ENCODE measurements around the gene SLC5A10.
"Not testable (repeated sequence)": the region's sequence is repeated elsewhere in the genome, so short reads cannot be mapped to it uniquely, and the experiment has no call there.

SLC5A10 gene

GRCh38 chr17:18953231-18953728, 1.3 kb downstream of the SLC5A10 start:
- no peak for DNase-seq (ENCODE audit: low read depth)
- TF ChIP-seq CTCF (conservative IDR thresholded peaks at IDR 0.05; ENCODE audit: low read depth, low read length): no peak
- no peak overlapping the region for H3K4me3 ChIP-seq (ENCODE audit: low read length)

GRCh38 chr17:18954321-18954720, 2.4 kb downstream of the SLC5A10 start:
- no peak for TF ChIP-seq CTCF (conservative IDR thresholded peaks at IDR 0.05; ENCODE audit: low read depth, low read length)
- DNase-seq (ENCODE audit: low read depth): no peak
- H3K4me3 ChIP-seq (ENCODE audit: low read length): no peak overlapping the region

- H3K4me3 ChIP-seq (ENCODE audit: low read length): no peak overlapping the region
- TF ChIP-seq CTCF (conservative IDR thresholded peaks at IDR 0.05; ENCODE audit: low read depth, low read length): no peak
- no peak for DNase-seq (ENCODE audit: low read depth)
Observed at GRCh38 chr17:18955009-18955408, 3.0 kb downstream of the SLC5A10 start.

- DNase-seq (ENCODE audit: low read depth); H3K4me3 ChIP-seq (ENCODE audit: low read length): not testable (repeated sequence)
Observed at GRCh38 chr17:18956021-18956420, 4.1 kb downstream of the SLC5A10 start.

- no peak for DNase-seq (ENCODE audit: low read depth)
- TF ChIP-seq CTCF (conservative IDR thresholded peaks at IDR 0.05; ENCODE audit: low read depth, low read length): no peak
- no peak overlapping the region for H3K4me3 ChIP-seq (ENCODE audit: low read length)
Observed at GRCh38 chr17:18956581-18956980, 4.6 kb downstream of the SLC5A10 start.

- DNase-seq (ENCODE audit: low read depth): no peak
- TF ChIP-seq CTCF (conservative IDR thresholded peaks at IDR 0.05; ENCODE audit: low read depth, low read length): no peak
- H3K4me3 ChIP-seq (ENCODE audit: low read length): no peak overlapping the region
Observed at GRCh38 chr17:18957831-18958230, 5.9 kb downstream of the SLC5A10 start.

GRCh38 chr17:18958611-18959010, 6.6 kb downstream of the SLC5A10 start:
- no peak overlapping the region for H3K4me3 ChIP-seq (ENCODE audit: low read length)
- TF ChIP-seq CTCF (conservative IDR thresholded peaks at IDR 0.05; ENCODE audit: low read depth, low read length): no peak
- no peak for DNase-seq (ENCODE audit: low read depth)

All from retinal pigment epithelial cell (primary cell).